HG03066 (cell line): ENCODE measurements around the gene R3HDM2.
"Not testable (repeated sequence)": the region's sequence is repeated elsewhere in the genome, so short reads cannot be mapped to it uniquely, and the experiment has no call there.

Source experiments
- ATAC-seq: cut with Tn5 transposase; IDR thresholded peaks from one replicate; pipeline ENCODE4 v1.9.1; 2021; ENCODE audit warnings: low read depth; ENCODE audit not compliant: unreplicated experiment

The R3HDM2 gene

DNA sequence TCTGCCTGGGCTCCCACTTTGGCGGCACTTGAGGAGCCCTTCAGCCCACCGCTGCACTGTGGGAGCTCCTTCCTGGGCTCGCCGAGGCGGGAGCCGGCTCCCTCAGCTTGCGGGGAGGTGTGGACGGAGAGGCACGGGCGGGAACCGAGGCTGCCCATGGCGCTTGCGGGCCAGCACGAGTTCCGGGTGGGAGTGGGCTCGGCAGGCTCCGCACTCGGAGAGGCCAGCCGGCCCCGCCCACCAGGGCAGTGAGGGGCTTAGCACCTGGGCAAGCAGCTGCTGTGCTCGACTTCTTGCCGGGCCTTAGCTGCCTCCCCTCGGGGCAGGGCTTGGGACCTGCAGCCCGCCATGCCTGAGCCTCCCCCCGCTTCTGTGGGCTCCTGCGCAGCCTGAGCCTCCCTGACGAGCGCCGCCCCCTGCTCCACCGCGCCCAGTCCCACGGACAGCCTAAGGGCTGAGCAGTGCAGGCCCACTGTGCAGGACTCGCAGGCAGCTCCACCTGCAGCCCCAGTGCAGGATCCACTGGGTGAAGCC, 44.6 kb downstream of the R3HDM2 start:
- ATAC-seq, result no peak

DNA sequence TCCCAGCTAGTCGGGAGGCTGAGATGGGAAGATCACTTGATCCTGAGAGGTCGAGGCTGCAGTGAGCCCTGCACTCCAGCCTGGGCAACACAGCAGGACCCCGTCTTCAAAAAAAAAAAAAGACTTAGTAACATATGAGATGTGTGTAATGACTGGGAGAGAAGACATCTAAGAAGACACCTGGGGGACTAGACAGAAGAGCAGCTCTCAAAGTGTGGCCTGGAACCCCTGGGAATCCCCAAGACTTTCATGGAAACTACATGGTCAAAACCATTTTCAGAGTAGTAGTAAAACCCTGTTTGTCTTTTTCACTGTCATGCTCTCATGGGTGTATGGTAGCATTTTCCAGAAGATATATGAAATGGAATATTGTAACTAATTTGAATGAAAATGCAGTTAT, 45.3 kb downstream of the R3HDM2 start:
- ATAC-seq, result no peak

DNA sequence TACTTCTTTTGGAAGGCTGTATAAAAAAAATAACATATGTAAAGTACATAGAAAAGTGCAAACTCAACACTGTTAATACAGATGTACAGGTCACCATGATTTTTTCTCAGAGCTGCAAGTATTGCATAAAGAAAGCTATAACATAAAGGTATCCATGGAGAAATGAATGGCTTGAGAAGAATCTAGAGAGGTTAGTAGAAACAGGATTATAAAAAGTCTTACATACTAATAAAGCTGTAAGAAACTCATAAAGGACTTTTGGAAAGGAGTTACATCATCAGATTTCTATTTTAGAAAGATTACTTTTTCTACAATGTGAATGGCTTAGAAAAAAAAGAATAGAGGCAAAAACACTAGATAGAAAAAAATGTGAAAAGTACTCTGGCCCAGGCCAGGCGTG, 46.4 kb downstream of the R3HDM2 start:
- ATAC-seq, result no peak

DNA sequence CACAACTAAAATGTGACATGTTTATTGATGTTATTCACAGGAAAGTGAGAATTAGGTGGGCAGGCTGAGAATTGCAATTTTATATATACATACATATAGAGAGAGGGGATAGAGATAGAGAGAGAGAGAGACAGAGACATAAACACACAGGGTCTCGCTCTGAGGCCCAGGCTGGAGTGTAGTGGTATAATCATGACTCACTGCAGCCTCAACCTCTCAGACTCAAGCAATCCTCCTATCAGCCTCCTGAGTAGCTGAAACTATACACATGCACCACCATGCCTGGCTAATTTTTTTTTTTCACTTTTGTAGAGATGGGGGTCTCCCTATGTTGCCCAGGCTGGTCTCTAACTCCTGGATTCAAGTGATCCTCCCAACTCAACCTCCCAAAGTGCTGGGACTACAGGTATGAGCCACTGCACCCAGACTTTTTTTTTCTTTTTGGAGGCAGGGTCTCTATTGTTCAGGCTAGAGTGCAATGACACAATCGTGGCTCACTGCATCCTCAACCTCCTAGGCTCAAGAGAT, 49.1 kb downstream of the R3HDM2 start:
- ATAC-seq, result no peak

DNA sequence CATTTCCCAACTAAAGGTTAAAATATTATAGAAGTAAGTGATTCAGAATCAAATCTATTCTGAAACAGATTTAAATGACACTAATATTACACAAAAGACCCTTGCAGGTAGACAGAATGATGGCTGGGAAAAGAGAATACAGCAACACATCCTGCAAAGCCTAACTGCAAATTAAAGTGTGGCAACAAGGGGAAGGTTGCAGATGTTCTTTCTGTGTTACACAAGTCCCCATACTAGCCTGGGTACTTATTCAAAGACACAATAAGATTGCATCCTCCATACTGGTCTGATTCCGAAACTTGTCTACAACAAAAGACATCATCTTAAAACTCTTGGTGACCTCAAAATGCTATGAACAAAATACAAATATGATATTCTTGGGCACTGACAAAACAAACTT, 50.5 kb downstream of the R3HDM2 start:
- ATAC-seq, result no peak

DNA sequence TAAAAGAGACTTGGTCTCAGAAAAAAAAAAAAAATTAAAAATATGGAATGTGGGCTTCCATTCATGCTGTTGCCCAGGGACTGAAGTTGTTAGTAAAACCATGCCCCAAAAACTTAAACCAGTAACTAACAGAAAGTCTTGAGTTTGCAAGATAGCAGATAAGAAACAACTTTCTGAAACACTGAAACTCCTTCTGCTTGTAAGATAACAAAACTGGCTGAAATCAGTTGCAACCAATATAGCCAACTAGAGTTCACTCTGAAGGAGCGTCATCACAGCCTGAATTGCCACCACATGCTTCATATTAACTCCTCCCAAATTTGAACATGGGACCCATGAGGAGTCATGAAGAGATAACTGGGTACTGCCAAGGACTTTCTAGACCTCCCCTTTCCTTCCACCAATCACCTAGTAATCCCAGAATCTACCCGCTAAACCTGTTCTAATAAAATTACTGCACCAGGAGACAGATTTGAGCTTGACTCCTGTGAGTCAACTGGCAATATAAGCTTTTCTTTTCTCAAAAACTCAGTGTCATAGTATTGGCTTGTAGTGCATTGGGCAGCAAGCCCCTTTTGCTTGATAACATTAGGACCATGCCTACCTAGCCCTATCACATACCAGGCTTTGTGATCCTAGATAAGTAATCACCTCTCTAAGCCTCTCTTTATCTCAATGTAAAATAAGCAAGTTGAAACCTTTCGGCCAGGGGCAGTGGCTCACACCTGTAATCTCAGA, 53.6 kb downstream of the R3HDM2 start:
- ATAC-seq, result no peak

DNA sequence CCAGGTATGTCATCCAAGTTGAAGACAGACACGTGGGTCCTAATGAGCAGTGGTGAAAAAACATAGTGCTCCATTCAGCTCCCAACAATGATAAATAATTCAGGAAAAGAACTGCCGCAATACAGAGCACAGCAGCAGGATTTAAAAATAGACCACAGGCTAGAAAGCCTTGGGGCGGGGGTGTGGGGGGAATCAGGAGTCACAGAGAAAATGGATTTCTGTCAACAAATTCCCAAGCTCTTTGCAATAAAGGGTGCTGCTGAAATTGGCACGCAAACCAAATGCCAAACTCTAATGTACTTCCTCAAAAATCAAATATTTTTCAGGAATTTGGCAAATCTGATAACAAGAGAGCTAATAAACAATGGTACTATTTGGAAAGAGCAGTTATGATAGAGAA, 58.6 kb downstream of the R3HDM2 start:
- no peak for ATAC-seq

DNA sequence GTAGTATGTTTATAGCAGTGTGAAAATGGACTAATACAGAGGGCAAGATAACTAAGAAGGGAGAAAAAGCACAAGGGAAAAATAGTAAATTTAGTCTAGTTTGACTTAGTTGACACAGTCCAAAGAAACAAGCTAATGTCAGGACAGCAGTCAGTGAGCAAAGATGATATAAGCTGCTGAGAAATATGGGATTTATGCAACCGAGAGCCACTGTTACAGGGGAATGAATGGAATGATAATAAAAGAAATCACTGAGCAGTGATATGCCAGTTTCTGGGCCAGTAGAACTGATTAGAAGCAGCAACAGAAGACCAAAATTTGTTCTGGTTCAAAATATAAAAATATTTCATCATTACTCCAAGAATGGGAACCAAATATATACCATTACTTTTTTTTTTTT, 60.1 kb downstream of the R3HDM2 start:
- ATAC-seq, result no peak

DNA sequence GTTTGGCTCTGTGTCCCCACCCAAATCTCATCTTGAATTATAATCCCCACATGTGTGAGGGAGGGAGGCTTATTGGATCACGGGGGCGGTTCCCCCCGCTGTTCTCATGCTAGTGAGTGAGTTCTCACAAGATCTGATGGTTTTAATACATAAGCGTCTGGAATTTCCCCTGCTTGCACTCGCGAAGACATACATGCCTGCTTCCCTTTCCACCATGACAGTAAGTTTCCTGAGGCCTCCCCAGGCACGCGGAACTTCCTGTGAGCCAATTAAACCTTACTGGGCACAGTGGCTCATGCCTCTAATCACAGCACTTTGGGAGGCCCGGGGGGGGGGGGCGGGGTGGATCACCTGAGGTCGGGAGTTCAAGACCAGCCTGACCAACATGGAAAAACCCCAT, 60.8 kb downstream of the R3HDM2 start:
- ATAC-seq, result no peak

DNA sequence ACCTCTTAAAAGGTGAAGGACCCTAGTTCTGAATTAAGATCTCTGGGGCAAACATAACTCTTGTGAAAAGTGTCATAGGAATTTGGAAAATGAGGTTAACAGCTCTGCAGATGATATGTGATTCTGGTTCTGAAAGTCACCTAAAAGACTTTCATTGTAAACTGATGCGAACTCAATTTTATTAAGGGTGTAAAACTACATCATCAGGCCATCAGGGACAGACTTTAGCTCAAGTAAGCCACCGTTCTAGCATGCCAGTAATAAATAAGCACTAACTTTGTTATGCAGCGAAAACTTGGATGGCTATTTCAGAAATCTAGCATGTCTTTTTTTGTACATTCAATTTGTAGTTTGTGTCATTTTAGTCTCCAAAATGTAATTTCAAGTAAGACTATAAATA, 61.6 kb downstream of the R3HDM2 start:
- no peak for ATAC-seq

DNA sequence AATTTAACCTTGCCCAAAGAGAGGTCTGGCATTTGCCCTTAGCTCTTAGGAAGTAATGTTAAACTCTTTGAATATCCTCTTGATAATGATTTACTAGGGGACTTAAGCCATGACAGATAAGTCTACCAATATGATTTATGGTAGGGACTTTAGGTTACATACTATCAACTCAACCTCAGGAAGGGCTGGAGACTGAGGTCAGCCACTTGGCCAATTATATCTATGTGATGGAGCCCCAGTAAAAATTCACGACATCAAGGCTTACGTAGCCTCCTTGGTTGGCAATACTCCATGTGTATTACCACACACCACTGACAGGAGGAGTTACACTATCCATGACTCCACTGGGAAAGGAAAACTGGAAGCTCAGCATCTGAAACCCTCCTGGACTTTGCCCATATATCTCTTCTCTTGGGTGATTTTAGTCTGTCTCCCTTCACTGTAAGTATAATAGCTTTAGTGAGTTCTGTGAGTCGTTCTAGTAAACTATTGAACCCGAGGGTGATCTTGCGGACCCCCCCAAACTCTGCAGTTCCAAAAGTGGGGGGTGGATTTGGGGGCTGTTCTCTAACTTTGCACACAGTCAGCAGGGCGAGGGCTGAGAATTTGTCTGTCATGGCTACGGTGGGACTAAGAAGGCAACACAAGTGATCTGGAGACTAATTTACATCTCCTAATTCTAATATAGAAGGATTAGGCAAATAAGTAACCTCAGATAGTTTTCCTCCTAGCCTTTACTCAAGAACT, 62.3 kb downstream of the R3HDM2 start:
- no peak for ATAC-seq

DNA sequence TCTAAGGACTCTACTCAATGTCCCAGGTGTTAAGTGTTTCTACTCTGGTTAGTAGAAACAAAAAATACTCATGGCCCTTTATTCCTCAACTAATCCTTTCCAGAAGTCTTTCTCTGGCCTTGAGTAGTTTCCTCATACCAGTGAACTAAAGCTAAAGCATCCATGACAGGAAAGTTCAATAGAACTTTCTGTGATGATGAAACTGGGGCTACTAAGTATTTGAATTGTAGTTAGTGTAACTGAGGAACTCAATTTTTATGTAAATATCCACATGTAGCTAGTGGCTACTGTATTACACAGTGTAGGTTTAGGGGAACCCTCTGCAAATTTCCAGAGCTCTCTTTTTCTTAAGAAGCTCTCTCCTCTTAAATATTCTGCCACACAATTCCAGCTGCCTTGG, 63.7 kb downstream of the R3HDM2 start:
- ATAC-seq, result no peak

DNA sequence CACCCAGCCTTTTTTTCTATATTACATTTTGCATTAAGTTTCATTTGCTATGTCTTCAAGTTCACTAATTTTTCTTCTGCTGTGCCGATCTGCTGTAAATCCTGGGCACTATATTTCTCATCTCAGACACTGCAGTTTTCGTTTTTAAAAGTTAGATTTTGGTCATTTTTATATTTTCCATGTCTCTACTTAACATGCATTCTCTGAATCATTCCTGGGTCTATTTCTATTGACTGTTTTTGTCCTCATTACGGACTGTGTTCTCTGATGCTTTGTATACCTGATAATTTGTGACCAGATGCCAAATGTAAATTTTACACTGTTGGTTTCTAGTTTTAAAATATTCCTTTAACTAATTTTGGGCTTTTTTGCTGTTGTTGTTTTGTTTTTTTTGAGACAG, 64.5 kb downstream of the R3HDM2 start:
- no peak for ATAC-seq

DNA sequence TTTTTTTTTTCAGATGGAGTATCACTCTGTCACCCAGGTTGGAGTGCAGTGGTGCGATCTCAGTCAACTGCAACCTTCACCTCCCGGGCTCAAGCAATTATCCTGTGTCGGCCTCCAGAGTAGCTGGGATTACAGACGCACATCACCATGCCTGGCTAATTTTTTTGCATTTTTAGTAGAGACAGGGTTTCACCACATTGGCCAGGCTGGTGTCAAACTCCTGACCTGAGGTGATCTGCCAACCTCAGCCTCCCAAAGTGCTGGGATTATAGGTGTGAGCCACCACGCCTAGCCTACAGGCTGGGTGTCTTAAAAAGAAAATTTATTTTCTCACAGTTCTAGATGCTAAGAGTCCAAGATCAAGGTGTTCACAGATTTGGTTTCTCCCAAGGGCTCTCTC, 66.7 kb downstream of the R3HDM2 start:
- not testable (repeated sequence) for ATAC-seq

DNA sequence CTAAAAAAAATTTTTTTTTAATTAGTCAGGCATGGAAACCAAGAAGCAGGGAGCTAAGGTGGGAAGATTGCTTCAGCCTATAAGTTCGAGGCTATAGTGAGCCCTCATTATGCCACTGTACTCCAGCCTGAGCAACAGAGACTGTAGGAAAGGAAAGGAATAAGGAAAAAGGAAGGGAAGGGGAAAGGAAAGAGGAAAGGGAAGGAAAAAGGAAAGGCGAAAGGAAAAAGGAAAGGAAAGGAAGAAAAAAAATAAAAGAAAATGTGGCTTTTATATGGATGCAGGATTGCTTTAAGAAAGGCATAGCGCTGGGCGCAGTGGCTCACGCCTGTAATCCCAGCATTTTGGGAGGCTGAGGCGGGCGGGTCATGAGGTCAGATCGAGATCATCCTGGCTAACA, 70.4 kb downstream of the R3HDM2 start:
- no peak for ATAC-seq

DNA sequence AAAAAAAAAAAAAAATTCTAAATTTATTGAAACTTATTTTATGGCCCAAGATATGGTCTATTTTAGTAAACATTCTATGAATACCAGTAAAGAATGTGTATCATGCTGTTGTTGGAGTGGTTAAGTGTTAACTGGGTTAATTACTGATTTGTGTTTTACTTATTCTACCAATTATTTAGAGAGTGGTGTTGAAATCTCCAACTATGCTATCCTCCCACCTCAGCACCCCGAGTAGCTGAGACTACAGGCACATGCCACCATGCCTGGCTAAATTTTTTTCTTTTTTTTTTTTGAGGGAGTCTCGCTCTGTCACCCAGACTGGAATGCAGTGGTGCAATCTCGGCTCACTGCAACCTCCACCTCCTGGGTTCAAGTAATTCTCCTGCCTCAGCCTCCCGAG, 72.2 kb downstream of the R3HDM2 start:
- ATAC-seq, result no peak

DNA sequence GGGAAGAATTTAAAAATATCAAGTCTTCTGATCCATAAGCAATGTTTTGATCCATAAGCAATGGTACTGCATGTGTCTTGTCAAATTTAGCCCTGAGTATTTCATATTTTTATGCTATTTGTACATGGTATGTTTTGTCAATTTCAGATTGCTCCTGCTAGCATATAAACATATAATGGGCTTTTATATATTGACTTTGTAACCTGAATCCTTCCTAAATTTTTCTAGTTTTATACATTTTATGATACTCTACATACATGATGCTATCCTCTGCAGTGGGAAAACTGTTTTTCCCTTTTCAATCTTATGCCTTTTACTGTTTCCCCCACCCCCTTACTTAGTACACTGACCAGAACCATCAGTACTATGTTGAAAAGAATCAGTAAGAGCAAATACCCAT, 75.1 kb downstream of the R3HDM2 start:
- no peak for ATAC-seq

DNA sequence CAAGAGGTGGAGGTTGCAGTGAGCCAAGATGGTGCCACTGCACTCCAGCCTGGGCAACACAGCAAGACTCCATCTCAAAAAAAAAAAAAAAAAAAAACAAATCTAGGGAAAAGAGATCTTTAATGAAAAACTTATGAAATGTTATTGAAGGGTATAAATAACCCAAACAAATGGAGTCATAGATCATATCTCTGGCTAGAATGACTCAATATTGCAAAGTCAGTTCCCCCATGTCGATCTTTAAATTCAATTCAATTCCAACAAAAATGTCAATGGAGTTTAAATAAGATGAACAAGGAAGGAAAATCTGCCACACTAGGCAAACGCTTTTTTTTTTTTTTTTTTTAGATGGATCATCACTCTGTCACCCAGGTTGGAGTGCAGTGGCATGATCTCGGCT, 78.7 kb downstream of the R3HDM2 start:
- no peak for ATAC-seq

DNA sequence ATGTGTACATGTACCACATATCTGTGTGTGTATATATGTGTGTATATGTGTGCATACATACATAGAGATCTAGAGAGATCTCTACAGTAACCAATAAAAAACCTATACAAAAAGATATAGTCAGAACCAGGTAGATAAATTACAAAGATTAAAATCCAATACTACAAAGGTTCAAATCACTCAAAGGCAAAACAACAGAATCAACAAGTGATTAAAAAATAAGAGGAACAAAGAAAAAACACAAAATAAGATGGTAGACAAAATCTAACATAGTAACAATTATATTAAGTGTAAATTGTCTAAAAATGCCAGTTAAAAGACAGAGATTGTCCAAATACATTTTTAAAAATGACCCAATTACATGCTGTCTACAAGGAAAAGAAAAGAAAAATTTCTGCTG, 83.6 kb downstream of the R3HDM2 start:
- no peak for ATAC-seq

DNA sequence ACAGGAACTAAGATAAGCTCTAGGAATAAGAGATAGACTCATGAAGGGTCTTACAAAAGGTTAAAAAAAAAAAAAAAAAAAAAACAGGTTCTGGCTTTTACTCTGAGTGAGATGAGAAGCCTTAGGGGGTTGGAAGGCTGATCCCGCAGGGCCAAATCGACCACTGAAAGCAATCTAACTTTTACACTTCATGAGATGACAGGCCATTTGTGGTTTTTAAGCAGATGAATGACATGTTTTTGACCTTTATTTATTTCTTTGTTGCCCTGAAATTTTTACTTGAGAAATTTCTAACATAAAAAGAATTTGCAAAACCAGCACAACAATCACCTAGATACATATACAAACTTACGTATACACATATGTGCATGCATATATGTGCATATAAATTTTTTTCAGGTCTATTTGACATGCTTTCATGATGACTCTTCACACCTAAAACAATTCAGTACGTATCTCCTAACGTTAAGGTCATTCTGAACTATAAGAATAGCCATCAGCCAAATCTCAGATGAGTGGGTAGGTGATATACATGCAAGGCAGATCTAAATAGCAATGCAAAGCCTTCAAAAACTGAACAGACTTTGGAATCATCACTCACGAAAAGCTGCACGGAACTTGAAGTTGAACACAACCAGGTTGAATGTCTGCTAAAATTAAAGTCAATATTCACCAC, 87.0 kb downstream of the R3HDM2 start:
- ATAC-seq, result no peak

DNA sequence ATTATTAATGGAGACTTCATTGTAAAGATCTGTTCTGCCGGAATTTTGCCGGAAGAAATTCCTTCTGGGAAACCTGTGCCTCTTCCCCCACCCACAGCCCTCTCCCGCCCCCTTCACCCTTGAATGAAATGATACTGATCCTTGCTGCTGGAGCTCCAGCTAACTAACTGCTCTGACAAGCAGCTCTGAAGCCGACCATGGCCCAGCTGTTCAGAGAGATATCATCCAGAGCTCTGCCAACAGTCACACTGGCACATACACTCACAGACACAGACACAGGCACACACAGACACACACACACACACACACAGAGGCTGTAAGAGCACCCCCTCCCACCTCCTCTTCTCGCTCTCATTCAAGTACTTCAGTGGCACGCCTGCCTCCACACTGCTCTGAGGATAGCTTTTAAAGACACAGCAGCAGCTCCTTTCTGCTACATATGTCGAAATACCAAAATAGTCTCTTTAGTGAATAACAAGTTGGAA, 88.6 kb downstream of the R3HDM2 start:
- no peak for ATAC-seq
